ENCODE data around the gene PPT2. TPM values are rescaled to one million over a fixed set of nuclear protein-coding genes. Genes with fewer than 3 reads are reported as not detected.
A peak's percentile ranks its signal among the peaks of the same experiment; 100 is the strongest.

The PPT2 gene
- total RNA-seq, 1 experiment from 2014 or later, result 30.0 TPM

DNA sequence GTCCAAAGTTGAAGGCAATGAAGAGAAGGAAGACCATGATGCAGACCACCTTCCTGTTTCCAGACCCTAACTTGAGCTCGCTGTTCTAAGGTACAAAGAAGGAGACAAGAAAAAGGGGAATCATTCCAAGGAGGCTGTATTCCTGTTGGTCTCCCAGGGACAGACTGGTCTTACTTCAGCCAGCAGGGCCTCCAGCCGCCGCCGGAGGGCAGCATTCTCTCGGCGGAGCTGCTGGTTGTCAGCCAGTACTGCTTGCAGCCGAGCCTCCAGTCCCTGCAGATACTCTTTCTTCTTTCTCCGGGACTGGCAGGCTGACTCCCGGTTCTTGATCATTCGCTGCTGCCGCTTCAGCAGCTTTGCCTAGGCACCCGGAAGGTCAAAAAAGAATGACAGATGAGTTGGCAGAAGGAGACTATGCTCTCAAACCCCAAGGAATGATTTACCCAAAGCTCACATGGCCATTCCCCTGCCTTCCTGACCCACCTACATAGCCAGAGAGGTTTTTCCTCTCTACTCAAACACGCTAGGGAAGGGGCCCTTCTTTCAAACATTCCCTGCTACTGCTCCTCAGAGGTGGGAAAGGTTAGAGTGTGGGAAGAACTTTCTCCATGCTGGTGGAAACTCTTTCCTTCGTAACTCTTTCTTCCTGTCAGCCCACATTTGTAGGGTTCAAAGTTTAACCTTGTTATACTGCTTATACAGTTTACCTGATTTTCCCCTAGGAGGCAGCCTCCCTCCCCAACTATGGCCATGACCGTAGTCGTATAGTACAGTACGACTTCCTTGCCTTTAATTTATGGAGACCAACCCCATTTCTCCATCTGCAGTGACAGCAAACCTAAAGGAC is 34.9 kb upstream of the PPT2 start:
- Mint-ChIP-seq H3K27me3 (ENCODE audit: low read depth) (no peaks in the 10 kb centered on the region), H3K4me3 (no peak overlapping the region), H3K4me1 (no peaks in the 10 kb centered on the region), H3K36me3 (peaks cover 36% of the 10 kb centered on the region), H3K9me3 (no peaks in the 10 kb centered on the region), H3K27ac (peak overlapping the region; percentile 81; the same call in 1 of the 2 replicates)
- ChIA-PET POLR2A (interaction anchor here (1.0 kb wide), 2 partner anchors 9 to 57 kb away, joined by 3 to 4 read pairs; partner anchors contain the start of gene AGPAT1), CTCF (interaction anchor here (0.8 to 6.3 kb wide), 19 partner anchors 9 to 136 kb away, joined by 3 to 63 read pairs (median 6); partner anchors contain the start of genes AGPAT1, ATF6B, EGFL8 and FKBPL)
- peak; percentile 67 for TF ChIP-seq CTCF (IDR thresholded peaks at IDR 0.05)
- no peak for TF ChIP-seq ZNF317 (CRISPR knock-in tag; IDR thresholded peaks at IDR 0.05; ENCODE audit: borderline replicate concordance, low read depth)
- ATAC-seq, result peak; percentile 89
- peak; percentile 91 for DNase-seq (ENCODE audit: low spot score)

GRCh38 chr6:32120573-32121059 is 33.3 kb upstream of the PPT2 start:
- H3K4me3 Mint-ChIP-seq, result no peak overlapping the region
- H3K9me3 Mint-ChIP-seq, result no peaks in the 10 kb centered on the region
- ATAC-seq (no peak), DNase-seq (ENCODE audit: low spot score) (no peak)
- peaks cover 39% of the 10 kb centered on the region for H3K36me3 Mint-ChIP-seq
- ChIA-PET CTCF (interaction anchor here (4.9 kb wide), 1 partner anchor 45 kb away, joined by 47 read pairs; the partner anchor contains the start of gene EGFL8), POLR2A (no interaction called here)
- H3K4me1 Mint-ChIP-seq, result no peaks in the 10 kb centered on the region
- no peaks in the 10 kb centered on the region for H3K27me3 Mint-ChIP-seq (ENCODE audit: low read depth)
- H3K27ac Mint-ChIP-seq, result no peak overlapping the region
- TF ChIP-seq, protein P1, sequence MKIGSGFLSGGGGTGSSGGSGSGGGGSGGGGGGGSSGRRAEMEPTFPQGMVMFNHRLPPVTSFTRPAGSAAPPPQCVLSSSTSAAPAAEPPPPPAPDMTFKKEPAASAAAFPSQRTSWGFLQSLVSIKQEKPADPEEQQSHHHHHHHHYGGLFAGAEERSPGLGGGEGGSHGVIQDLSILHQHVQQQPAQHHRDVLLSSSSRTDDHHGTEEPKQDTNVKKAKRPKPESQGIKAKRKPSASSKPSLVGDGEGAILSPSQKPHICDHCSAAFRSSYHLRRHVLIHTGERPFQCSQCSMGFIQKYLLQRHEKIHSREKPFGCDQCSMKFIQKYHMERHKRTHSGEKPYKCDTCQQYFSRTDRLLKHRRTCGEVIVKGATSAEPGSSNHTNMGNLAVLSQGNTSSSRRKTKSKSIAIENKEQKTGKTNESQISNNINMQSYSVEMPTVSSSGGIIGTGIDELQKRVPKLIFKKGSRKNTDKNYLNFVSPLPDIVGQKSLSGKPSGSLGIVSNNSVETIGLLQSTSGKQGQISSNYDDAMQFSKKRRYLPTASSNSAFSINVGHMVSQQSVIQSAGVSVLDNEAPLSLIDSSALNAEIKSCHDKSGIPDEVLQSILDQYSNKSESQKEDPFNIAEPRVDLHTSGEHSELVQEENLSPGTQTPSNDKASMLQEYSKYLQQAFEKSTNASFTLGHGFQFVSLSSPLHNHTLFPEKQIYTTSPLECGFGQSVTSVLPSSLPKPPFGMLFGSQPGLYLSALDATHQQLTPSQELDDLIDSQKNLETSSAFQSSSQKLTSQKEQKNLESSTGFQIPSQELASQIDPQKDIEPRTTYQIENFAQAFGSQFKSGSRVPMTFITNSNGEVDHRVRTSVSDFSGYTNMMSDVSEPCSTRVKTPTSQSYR (CRISPR knock-in tag; IDR thresholded peaks at IDR 0.05), result no peak
- TF ChIP-seq ZNF671 (CRISPR knock-in tag; IDR thresholded peaks at IDR 0.05), result no peak
- TF ChIP-seq, protein P2, sequence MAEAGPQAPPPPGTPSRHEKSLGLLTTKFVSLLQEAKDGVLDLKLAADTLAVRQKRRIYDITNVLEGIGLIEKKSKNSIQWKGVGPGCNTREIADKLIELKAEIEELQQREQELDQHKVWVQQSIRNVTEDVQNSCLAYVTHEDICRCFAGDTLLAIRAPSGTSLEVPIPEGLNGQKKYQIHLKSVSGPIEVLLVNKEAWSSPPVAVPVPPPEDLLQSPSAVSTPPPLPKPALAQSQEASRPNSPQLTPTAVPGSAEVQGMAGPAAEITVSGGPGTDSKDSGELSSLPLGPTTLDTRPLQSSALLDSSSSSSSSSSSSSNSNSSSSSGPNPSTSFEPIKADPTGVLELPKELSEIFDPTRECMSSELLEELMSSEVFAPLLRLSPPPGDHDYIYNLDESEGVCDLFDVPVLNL (CRISPR knock-in tag; IDR thresholded peaks at IDR 0.05; ENCODE audit: borderline replicate concordance, low read depth), result no peak
- TF ChIP-seq OVOL2 (CRISPR knock-in tag; IDR thresholded peaks at IDR 0.05; ENCODE audit: borderline replicate concordance), result no peak
- TF ChIP-seq AFF4 (CRISPR knock-in tag; IDR thresholded peaks at IDR 0.05; ENCODE audit: borderline replicate concordance), result no peak
- TF ChIP-seq TCF7 (CRISPR knock-in tag; IDR thresholded peaks at IDR 0.05; ENCODE audit: low read depth), result no peak
- TF ChIP-seq GRHL2 (CRISPR knock-in tag; IDR thresholded peaks at IDR 0.05; ENCODE audit: insufficient replicate concordance, severe bottlenecking), result no peak
- TF ChIP-seq RELA (CRISPR knock-in tag; IDR thresholded peaks at IDR 0.05; ENCODE audit: borderline replicate concordance), result no peak
- TF ChIP-seq ZNF219 (CRISPR knock-in tag; IDR thresholded peaks at IDR 0.05; ENCODE audit: borderline replicate concordance), result no peak
- no peak for TF ChIP-seq SOX15 (CRISPR knock-in tag; IDR thresholded peaks at IDR 0.05)
- TF ChIP-seq ETV6 (CRISPR knock-in tag; IDR thresholded peaks at IDR 0.05), result no peak
- no peak for TF ChIP-seq NFYB (CRISPR knock-in tag; conservative IDR thresholded peaks at IDR 0.05; ENCODE audit: low read depth)
- TF ChIP-seq HMGXB4 (CRISPR knock-in tag; IDR thresholded peaks at IDR 0.05), result no peak
- no peak for TF ChIP-seq FOXJ3 (CRISPR knock-in tag; IDR thresholded peaks at IDR 0.05; ENCODE audit: borderline replicate concordance)
- no peak for TF ChIP-seq ZNF232 (CRISPR knock-in tag; IDR thresholded peaks at IDR 0.05)
- TF ChIP-seq, protein P3, sequence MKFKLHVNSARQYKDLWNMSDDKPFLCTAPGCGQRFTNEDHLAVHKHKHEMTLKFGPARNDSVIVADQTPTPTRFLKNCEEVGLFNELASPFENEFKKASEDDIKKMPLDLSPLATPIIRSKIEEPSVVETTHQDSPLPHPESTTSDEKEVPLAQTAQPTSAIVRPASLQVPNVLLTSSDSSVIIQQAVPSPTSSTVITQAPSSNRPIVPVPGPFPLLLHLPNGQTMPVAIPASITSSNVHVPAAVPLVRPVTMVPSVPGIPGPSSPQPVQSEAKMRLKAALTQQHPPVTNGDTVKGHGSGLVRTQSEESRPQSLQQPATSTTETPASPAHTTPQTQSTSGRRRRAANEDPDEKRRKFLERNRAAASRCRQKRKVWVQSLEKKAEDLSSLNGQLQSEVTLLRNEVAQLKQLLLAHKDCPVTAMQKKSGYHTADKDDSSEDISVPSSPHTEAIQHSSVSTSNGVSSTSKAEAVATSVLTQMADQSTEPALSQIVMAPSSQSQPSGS (CRISPR knock-in tag; IDR thresholded peaks at IDR 0.05; ENCODE audit: borderline replicate concordance, low read depth), result no peak

All from WTC11 (cell line).